GM21576 (cell line): ENCODE results near the gene ACER3.
A peak's percentile ranks its signal among the peaks of the same experiment; 100 is the strongest.
"Not testable (repeated sequence)": the region's sequence is repeated elsewhere in the genome, so short reads cannot be mapped to it uniquely, and the experiment has no call there.

Experiments used
- ATAC-seq: cut with Tn5 transposase; IDR thresholded peaks from one replicate; pipeline ENCODE4 v1.9.1; 2021; ENCODE audit warnings: mild to moderate bottlenecking, moderate library complexity; ENCODE audit not compliant: unreplicated experiment

The ACER3 gene

DNA sequence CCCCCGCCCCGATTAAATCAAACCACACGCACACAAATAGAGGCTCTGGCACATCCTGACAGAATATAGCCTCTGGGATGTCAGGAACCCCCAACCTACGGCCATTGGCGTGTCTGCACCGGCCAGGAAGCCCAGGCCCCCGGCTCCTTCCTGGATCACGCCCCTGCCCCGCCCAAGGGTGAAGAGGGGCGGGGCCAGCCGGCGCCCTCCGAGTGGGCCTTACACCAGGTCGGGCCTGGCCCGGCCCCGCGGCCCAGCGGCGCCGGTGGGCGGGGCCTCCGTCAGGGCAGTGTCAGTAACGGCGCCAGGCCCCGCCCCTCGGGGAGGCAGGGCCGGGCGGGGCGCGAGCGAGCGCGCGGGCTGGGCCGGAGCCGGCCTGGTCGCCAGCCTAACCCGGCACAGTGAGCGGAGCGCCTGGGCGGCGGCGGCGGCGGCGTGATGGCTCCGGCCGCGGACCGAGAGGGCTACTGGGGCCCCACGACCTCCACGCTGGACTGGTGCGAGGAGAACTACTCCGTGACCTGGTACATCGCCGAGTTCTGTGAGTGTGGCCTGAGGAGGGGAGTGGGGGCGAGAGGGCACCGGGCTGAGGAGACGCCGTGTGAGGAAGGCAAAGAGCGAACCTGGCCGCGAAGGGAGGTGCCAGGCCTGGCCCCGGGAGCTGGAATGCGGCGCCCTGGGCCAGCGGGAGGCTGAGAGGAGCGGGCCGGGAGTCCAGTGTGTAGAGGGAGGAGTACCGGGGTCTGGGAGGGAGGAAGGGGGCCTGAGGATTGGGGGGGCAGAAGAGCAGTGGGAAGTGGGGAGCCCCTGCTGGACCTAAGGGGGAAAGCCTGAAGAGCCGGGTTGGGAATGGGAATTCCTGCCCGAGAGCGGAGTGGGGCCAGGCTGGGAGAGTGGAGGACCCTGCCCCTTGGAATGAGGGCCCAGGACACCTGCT is at the start of gene ACER3:
Gene ACER3 (plus strand): TSS at position 380 of the 937 bp plus-strand sequence. CDS start 59 bp downstream, at position 439.
- peak; percentile 93 for ATAC-seq

DNA sequence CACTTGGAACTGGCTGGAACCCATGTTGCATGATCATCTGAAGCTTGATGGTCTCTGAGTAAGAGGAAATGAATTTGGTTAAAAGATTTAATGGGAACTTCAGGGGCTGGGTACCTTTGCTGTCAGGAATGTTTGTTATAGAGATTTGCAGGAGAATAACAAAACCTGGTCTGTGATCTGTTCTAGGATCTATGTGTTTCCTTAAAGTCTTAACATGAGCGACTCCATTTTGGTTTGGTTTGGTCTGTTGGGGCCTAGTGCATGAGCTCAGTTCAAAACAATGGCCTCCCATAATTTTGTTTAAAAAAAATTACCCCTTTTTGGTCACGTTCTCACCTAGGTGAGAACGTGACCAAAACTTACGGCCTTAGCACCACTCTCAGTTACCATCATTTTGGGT is 49.5 kb upstream of the ACER3 start:
- ATAC-seq, result no peak

DNA sequence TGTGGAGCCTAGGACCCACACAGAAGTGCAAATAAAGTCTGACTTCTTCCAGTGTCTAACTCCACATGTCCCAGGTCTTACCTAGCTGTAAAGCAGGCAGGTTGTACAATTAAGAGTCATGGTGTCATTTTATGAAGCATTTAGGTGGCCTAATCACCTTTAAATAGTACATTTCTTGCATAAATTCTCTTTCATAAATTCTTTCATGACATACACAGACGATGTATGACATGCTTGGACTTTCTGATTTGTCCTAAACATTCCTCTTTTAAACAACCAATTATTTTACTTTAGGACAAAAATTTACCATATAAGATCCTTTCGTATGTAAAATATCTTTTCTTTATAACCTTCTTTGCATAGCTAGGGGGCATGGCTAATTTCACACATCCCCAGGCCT is 46.3 kb upstream of the ACER3 start:
- no peak for ATAC-seq

DNA sequence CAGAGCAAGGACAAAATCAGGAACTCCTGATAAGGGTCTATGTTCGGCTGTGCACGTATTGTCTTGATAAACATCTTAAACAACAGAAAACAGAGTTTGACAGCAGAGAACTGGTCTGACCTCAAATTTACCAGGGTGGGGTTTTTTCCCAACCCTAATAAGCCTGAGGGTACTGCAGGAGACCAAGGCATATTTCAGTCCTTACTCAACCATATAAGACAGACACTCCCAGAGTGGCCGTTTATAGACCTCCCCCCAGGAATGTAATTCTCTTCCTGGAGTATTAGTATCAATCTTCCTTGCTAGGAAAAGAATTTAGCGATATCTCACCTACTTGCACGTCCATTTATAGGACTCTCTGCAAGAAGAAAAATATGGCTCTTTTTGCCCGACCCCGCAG is 45.0 kb upstream of the ACER3 start:
- ATAC-seq, result not testable (repeated sequence)

DNA sequence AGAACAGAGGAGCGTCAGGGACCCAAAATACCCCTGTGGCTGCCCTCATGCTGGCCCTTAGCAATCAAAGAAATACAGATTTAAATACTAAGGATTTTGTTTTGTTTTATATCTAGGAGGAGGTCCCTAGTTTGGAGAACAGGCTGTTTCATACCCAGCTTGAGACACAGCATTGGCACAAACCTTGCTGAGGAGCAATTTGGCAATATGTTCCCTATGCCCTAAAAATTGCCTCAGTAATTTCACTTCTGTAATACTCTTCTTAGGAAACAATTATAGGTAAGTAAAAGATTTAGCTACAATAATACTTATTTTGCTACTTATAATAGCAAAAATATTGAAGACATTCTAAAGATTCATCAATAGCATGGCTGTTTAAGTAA is 40.5 kb upstream of the ACER3 start:
- no peak for ATAC-seq

DNA sequence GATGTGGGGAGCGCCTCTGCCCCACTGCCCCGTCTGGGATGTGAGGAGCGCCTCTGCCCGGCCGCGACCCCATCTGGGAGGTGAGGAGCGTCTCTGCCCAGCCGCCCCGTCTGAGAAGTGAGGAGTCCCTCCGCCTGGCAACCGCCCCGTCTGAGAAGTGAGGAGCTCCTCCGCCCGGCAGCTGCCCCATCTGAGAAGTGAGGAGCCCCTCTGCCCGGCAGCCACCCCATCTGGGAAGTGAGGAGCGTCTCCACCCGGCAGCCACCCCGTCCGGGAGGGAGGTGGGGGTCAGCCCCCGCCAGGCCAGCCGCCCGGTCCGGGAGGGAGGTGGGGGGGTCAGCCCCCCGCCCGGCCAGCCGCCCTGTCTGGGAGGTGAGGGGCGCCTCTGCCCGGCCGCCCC is 39.3 kb upstream of the ACER3 start:
- not testable (repeated sequence) for ATAC-seq

DNA sequence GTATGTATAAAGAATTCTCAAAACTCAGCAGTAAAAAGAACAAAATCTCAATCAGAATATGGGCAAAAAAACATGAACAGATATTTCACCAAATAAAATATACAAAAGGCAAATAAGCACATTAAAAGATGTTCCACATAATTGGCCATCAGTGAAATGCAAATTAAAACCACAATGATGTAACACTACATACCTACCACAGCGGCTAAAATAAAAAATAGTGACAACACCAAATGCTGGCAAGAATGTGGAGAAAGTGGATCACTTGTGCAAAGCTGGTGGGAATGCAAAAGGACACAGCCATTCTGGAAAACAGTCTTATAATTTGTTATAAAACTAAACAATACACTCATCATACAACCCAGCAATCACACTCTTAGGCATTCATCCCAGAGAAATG is 38.3 kb upstream of the ACER3 start:
- ATAC-seq, result no peak

DNA sequence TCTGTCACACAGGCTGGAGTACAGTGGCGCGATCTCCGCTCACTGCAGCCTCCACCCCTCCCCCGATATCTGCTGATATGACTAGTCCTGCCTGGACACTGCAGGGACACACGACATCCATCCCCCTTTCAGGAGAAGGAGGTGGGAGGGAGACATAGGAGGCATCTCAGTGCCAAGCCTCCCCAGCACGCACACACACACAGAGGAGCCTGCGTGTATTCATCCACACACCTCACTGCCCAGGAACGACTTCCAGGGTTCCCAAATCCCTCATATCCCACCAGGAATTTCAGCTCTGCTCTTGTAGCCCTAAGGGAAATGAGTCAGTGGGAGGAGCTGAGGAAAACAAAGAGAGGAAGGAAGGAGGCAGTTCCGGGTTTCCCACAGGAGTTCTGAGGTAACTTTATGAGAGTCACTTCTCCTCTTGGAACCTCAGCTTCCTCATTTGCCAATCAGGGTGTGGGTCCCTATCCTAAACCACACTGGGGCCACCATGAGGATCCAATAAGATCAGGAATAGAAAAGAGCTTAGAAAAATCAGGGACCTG is 37.2 kb upstream of the ACER3 start:
- no peak for ATAC-seq

DNA sequence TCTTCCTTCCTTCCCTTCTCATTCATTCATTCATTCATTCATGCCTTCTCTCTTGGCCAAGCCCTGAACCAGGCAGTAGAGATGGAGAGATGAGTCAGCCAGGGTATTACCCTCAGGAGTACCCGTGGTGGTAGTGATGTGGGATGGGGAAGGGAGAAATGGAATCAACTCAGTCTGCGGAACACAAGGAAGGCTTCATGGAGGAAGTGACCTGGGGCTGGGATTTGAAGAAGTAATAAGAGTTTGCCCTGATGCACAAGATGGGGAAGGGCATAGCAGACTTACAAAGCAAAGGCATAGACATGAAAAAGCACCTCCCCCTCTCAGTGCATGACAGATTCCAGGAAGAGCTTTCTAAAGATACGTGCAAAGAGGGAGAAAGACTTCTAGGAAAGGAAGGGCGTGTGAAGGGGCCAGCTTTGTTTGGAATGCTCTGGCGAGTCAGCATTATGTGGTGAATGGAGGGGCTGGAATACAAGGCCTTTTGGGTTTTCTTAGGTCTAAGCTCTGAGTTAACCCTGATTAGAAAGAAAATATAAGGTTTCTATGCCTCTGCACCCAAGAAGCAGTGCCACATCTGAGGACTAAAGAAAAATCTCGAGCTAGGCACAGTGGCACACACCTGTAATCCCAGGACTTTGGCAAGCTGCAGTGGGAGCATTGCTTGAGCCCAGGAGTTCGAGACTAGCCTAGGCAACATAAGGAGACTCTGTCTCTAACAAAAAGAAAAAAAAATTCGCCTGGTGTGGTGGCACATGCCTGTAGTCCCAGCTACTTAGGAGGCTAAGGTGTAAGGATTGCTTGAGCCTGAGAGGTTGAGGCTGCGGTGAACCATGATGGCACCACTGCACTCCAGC is 36.4 kb upstream of the ACER3 start:
- ATAC-seq, result no peak

DNA sequence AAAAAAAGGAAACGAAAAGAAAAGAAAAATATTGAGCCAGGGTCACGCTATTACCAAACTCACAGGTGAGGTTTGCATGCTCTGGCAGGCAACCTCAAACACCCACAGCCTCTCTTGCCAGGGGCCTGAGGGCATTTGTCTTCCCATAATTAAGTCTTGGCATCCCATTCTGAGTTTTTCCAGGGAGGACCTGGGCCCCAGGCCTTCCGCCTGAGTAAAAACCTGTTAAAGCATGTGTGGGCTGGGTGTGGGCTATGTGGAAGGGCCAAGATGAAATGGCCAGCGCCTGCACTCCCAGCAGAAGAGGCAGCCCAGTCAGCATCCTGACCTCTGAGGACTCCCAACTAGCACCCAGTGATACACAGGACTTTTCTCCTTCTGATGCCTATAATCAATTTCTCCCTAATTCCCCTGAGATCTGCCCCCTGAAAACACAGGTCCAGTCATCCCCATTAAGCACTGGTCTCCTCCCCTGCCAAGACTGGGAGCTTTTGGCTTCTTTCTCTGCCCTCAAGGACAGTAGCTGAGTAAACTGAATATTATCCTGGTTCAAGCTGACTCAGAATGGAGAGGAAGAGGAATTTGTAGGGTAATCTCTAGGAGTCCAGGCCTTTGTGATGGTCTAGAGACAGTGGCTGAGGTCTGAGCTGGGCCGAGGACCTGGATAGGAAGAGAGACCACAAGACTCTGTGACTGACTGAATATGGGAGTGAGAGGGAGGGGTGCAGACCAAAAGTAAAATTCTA is 35.6 kb upstream of the ACER3 start:
- ATAC-seq, result no peak

DNA sequence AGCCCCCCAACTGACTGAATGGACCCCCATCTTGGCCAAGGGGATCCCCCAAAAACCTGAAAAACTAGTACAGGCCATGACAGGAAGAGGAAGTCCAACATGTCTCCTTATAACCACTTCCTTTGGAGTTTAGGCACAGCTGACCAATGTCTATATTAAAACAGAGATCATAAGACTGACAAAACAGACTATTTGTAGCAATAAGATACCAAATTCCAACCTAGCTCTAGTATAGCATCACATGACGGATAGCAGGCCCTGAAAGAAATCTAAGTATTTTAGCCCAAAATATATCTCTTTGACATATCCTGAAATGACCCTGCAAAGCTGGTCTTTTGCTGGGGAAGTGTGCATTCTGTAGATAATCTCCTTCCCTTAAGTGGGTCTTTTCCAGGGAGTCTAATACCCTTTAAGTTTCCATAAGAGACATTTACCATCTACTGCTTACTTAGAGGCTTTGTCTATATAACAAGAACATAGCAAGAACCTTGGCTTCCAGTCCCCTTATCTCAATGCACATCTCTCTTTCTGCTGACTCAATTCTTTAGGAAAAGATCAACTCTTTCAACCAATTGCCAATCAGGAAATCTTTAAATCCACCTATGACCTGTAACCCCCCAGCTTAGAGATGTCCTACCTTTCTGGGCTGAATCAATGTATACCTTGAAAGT is 34.9 kb upstream of the ACER3 start:
- ATAC-seq, result no peak

DNA sequence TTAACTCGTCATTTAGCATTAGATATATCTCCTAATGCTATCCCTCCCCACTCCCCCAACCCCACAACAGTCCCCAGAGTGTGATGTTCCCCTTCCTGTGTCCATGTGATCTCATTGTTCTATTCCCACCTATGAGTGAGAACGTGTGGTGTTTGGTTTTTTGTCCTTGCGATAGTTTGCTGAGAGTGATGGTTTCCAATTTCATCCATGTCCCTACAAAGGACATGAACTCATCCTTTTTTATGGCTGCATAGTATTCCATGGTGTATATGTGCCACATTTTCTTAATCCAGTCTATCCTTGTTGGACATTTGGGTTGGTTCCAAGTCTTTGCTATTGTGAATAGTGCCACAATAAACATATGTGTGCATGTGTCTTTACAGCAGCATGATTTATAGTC is 34.2 kb upstream of the ACER3 start:
- not testable (repeated sequence) for ATAC-seq

DNA sequence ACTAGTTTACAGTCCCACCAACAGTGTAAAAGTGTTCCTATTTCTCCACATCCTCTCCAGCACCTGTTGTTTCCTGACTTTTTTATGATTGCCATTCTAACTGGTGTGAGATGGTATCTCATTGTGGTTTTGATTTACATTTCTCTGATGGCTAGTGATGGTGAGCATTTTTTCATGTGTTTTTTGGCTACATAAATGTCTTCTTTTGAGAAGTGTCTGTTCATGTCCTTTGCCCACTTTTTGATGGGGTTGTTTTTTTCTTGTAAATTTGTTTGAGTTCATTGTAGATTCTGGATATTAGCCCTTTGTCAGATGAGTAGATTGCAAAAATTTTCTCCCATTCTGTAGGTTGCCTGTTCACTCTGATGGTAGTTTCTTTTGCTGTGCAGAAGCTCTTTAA is 33.7 kb upstream of the ACER3 start:
- not testable (repeated sequence) for ATAC-seq

DNA sequence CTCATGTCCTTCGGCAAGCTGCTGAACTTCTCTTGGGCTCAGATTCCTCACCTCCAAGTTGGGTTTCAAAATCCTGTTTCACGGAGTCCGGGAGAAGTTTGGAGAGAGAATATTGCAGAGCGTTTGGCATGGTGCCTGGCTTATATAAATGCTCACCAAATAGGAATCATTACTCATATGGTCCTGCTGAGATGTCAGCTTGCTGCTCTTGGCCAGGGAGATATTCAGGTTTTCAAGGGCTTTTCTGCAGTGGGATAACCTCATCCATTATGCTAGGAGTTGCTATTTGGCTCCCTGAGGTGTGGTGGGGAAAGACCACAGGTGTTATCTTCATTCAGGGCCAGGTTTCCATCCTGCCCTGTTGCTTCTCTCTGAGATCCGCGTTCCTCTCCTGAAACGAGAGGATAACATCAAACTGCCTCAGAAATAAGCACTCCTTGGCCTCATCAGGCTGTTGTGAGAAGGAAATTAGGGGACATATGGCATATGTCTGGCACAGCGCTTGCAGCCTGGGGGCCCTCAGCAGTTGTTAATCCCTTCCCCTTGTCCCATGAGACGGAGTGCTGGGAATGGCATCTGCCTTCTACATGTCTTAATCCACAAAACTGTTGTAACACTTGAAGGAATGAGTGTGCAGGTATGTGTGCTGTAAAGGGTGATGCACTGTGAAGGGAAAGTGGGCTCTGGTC is 29.9 kb upstream of the ACER3 start:
- ATAC-seq, result no peak

DNA sequence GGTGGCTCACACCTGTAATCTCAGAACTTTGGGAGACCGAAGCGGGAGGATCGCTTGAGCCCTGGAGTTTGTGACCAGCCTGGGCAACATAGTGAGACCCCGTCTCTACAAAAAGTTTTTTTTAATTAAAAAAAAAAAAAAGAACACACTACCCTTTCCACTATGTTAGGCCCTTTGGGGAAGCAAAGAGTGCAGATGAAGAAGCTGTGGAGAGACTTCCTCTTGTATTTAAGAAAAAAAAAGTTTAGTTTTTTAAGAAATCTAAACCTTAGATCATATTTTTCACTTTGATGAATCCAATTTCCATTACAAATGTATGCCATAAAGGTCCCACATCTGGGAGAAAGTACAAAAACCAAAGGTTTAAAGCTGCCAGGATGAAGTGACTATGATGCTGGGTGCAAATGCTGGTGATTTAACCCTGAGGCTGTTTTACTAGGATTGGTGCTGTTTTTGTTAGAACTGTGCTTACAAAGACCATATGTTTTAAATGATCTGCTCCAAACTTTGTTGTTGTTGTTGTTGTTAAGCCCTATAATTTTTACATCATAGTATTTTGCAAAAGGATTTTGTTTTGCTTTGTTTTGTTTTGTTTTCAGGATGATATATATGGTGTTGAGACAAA is 28.9 kb upstream of the ACER3 start:
- ATAC-seq, result no peak

DNA sequence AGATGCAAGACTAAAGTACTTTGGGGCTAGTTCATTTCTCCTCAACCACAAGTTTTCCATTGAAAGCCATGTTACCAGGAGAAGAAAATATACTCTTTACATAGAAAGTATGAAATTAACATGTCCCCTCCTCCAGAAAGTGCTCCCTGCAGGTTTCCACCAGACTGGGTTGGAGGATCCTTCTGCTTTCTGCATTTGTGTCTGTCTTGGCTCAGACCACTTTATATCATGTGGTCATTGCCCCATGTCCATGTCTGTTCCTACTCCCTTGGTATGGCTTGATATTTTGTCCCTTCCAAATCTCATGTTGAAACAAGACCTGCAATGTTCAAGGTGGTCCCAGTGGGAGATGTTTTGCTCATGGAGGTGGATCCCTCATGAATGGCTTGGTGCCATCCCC is 28.4 kb upstream of the ACER3 start:
- no peak for ATAC-seq

DNA sequence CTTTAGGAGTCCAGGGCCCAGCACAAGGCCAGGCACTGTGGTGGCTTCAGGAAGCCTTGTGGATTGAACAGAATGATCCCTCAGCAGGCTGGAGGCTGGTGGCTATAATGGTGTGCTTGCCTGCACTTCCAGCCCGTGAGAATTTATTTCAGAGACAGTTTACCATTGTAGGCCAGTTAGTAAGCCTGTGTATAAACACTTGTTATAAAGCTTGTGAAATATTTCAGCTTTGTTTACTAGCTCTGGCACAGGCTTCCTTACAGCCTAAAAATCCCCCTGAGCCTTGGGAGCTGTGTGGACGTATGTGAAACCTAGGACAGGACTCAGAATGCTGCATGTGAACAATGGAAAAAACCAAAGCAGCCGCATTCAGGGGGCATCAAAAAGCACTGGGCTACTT is 26.6 kb upstream of the ACER3 start:
- ATAC-seq, result no peak

DNA sequence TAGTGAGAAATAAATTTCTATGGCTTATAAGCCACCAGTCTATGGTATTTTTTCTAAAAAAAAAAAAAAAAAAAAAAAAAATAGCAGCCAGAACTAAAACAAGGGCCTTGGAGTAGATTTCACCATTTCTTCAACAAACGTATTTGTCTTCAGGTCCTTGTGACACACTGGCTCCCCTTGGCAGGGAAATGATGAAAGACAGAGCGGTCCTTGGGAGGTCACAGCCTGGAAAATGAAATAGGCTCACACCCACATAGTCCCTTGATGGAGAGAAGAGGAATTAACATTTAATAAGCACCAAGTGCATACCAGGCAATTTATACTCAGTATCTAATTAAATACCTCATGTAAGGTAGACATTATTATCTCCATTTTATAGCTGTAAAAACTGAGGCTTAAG is 25.7 kb upstream of the ACER3 start:
- no peak for ATAC-seq

DNA sequence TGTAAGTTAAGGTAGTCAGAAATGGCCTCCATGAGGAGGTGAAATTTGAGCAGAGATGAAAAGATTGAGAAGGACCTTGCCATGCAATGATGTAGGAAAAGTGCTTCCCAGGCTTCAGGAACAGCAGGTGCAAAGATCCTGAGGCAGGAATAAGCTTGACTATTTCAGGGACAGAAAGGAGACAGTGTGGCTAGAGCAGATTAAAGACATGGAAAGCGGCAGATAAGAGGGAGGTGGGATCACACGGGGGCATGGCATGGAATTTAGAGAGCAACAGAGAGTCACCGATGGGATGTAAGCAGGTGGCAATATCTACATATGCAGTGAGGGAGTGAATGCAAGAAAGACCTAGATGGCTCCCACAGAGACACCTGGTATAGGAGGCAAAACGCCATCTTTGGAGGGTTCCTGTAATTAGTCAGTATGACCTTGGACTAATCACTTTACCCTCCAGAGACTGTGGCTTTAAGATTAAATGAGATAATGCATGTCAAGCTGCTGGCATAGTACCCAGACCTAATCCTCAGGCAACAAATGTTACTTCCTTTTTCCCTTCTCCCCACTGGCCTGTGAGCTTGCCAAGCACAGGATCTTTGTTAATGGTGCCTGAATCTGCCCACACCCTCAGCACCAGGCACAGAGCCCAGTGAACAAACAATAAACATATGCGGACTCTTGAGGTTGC is 24.6 kb upstream of the ACER3 start:
- no peak for ATAC-seq
